Osteoblast (primary cell): ENCODE results near the gene RASAL2. TPM values are rescaled to one million over a fixed set of nuclear protein-coding genes. Genes with fewer than 3 reads are reported as not detected.
A peak's percentile ranks its signal among the peaks of the same experiment; 100 is the strongest.

Experiments
- DNase-seq: peaks from one replicate; pipeline ENCODE4 v3.0.0; 2011; ENCODE audit warnings: low spot score, mixed read lengths; ENCODE audit not compliant: insufficient read length; ENCODE audit errors: missing footprints
- H2AFZ ChIP-seq: 2 replicates; pipeline ENCODE4 v1.6.0; 2011; ENCODE audit warnings: mild to moderate bottlenecking, low read length
- H3K27ac ChIP-seq: 2 replicates; pipeline ENCODE4 v1.5.1; 2011; ENCODE audit warnings: mild to moderate bottlenecking, low read depth, low read length, moderate library complexity
- H3K27me3 ChIP-seq: 2 replicates; pipeline ENCODE4 v1.6.0; 2012; ENCODE audit warnings: mild to moderate bottlenecking, control low read depth, inconsistent platforms, low read length, moderate library complexity; ENCODE audit not compliant: insufficient read depth
- H3K36me3 ChIP-seq: 2 replicates; pipeline ENCODE4 v1.5.1; 2011; ENCODE audit warnings: mild to moderate bottlenecking, low read length, control low read depth, moderate library complexity; ENCODE audit not compliant: insufficient read depth
- H3K4me1 ChIP-seq: 2 replicates; pipeline ENCODE4 v1.5.1; 2011; ENCODE audit warnings: mild to moderate bottlenecking, low read length, control low read depth, moderate library complexity; ENCODE audit not compliant: insufficient read depth
- H3K4me2 ChIP-seq: 2 replicates; pipeline ENCODE4 v1.6.0; 2011; ENCODE audit warnings: mild to moderate bottlenecking, low read length; ENCODE audit not compliant: insufficient read depth
- H3K4me3 ChIP-seq: fragments of 200-600 bp; sonication (generic); 3 replicates; pipeline ENCODE4 v1.5.1; 2012; ENCODE audit warnings: mild to moderate bottlenecking, low read length, inconsistent platforms; ENCODE audit not compliant: insufficient read depth
- H3K79me2 ChIP-seq: 2 replicates; pipeline ENCODE4 v1.6.0; 2012; ENCODE audit warnings: mild to moderate bottlenecking, low read length, control low read depth, inconsistent platforms; ENCODE audit not compliant: insufficient read depth
- H3K9me3 ChIP-seq: 2 replicates; pipeline ENCODE4 v1.5.1; 2011; ENCODE audit warnings: low read depth, low read length, control low read depth
- H4K20me1 ChIP-seq: 2 replicates; pipeline ENCODE4 v1.6.0; 2012; ENCODE audit warnings: mild to moderate bottlenecking, low read length, control low read depth; ENCODE audit not compliant: insufficient read depth
- CTCF ChIP-seq: IDR thresholded peaks from 2 replicates; pipeline ENCODE4 v1.5.1; 2011; ENCODE audit warnings: mild to moderate bottlenecking, low read depth, low read length, moderate library complexity; ENCODE audit errors: extremely low read depth
- total RNA-seq: library from RNA; depleted of rRNA; stranded (reverse); fragments of >200 nt; gene quantifications from 2 replicates; pipeline ENCODE4 v1.2.3, GENCODE V29; 2012

Gene RASAL2
- total RNA-seq, 1 donor = 59.4 TPM

GRCh38 chr1:178516110-178516509, 422.2 kb downstream of the RASAL2 start:
- no peak overlapping the region for H3K4me2 ChIP-seq

DNA sequence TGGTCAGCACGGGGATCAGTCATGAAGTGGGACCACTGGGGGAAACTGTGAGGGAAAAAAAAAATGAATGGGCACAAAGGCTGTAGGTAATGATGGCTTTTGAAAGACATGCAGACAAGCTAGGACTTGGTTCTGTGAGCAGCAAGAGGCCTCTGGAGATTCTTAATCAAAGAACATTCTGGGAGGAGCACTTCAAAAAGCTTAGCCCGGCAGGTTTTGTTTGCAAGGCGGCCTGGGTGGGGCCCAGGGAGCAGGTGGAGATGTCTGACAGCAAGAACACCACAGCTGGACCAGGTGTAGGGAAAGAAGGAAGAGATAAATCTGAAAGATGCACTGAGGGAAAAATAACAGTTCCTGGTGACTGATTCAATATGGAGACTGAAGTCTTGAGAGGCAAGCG, 425.0 kb downstream of the RASAL2 start:
- no peaks in the 10 kb centered on the region for H3K36me3 ChIP-seq
- H4K20me1 ChIP-seq = no peaks in the 10 kb centered on the region
- H2AFZ ChIP-seq = no peak overlapping the region
- no peaks in the 10 kb centered on the region for H3K9me3 ChIP-seq
- no peaks in the 10 kb centered on the region for H3K27me3 ChIP-seq
- H3K79me2 ChIP-seq = no peaks in the 10 kb centered on the region
- no peak overlapping the region for H3K4me2 ChIP-seq
- H3K27ac ChIP-seq = no peak overlapping the region
- H3K4me1 ChIP-seq = no peaks in the 10 kb centered on the region
- no peak for TF ChIP-seq CTCF
- H3K4me3 ChIP-seq = no peak overlapping the region
- DNase-seq = no peak

More at GRCh38 chr1:178516110-178516509, 422.2 kb downstream of the RASAL2 start:
- no peaks in the 10 kb centered on the region for H3K36me3 ChIP-seq
- no peak for TF ChIP-seq CTCF
- H3K9me3 ChIP-seq = no peaks in the 10 kb centered on the region
- H3K27me3 ChIP-seq = no peaks in the 10 kb centered on the region
- no peaks in the 10 kb centered on the region for H3K79me2 ChIP-seq
- no peak overlapping the region for H3K4me3 ChIP-seq
- DNase-seq = no peak
- no peak overlapping the region for H2AFZ ChIP-seq
- no peaks in the 10 kb centered on the region for H4K20me1 ChIP-seq
- no peaks in the 10 kb centered on the region for H3K4me1 ChIP-seq
- no peak overlapping the region for H3K27ac ChIP-seq

- Histone ChIP-seq H2AFZ (no peak overlapping the region), H3K4me3 (no peak overlapping the region), H3K27me3 (no peaks in the 10 kb centered on the region), H3K4me2 (no peak overlapping the region), H3K9me3 (no peaks in the 10 kb centered on the region), H3K4me1 (no peaks in the 10 kb centered on the region), H3K79me2 (no peaks in the 10 kb centered on the region), H4K20me1 (no peaks in the 10 kb centered on the region), H3K27ac (no peak overlapping the region), H3K36me3 (no peaks in the 10 kb centered on the region)
- no peak for TF ChIP-seq CTCF
- no peak for DNase-seq
Observed at GRCh38 chr1:178520803-178521202, 426.9 kb downstream of the RASAL2 start.

DNA sequence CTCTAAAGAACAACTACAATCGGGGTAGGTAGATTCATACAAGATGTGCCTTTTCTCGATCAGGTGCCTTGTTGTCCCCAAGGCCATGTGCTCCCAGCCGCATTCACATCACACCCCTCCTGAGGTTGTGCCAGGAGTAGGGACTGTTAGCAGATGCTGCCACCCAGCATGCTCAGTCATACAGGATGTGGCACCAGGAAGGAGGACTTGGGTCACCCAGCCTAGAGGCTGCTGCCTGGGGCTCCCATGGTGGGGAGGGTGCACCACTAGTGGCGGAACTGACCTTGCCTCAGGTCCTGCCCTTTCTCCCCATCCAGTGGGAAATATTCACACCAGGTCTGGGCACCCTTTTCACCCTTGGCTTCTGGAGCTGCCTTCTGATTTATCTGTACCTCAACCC, 427.3 kb downstream of the RASAL2 start:
- TF ChIP-seq CTCF = no peak
- no peak overlapping the region for H3K4me3 ChIP-seq

More for the DNA sequence above, 427.3 kb downstream of the RASAL2 start:
- Histone ChIP-seq H3K4me1 (no peaks in the 10 kb centered on the region), H3K27me3 (no peaks in the 10 kb centered on the region), H3K36me3 (no peaks in the 10 kb centered on the region), H3K27ac (no peak overlapping the region), H3K9me3 (no peaks in the 10 kb centered on the region), H3K79me2 (no peaks in the 10 kb centered on the region), H3K4me2 (no peak overlapping the region), H4K20me1 (no peaks in the 10 kb centered on the region), H2AFZ (no peak overlapping the region)
- peak; percentile 63 for DNase-seq
